A673 (cell line): ENCODE data around the gene RIPK3. TPM values are rescaled to one million over a fixed set of nuclear protein-coding genes. Genes with fewer than 3 reads are reported as not detected.

Experiments
- BruUV-seq: library from RNA; stranded (reverse); fragments of 400-500 nt; replicated peaks from 2 replicates; lab custom pipeline; 2021; lab: Mats Ljungman, UMichigan
- CTCF ChIA-PET: fragments of 300-600 bp; sonication (Branson Sonifier 250); formaldehyde crosslinking; loops from one replicate; lab custom pipeline; 2022; ENCODE audit warnings: antibody characterized with exemption; lab: Charles Lee
- POLR2A ChIA-PET: fragments of 300-600 bp; sonication (Branson Sonifier 250); formaldehyde crosslinking; loops from one replicate; lab custom pipeline; 2022; ENCODE audit warnings: antibody characterized with exemption; ENCODE audit not compliant: low non-redundant PET; lab: Charles Lee
- DNase-seq: peaks from one replicate; pipeline ENCODE4 v3.0.0-alpha.2; 2015; ENCODE audit warnings: low spot score
- H3K27ac ChIP-seq: fragments of 200-600 bp; sonication (generic); 2 replicates; pipeline ENCODE4 v1.5.1; 2016; ENCODE audit warnings: mixed run types, low read depth, mild to moderate bottlenecking, mixed read lengths, antibody characterized with exemption, low read length; ENCODE audit not compliant: poor library complexity, severe bottlenecking
- H3K27me3 ChIP-seq: fragments of 200-600 bp; sonication (generic); replicated peaks from 2 replicates; pipeline ENCODE4 v1.6.1; 2017; ENCODE audit warnings: mixed run types, low read depth, mild to moderate bottlenecking, mixed read lengths, antibody characterized with exemption, low read length; ENCODE audit not compliant: insufficient read depth, poor library complexity
- H3K36me3 ChIP-seq: fragments of 200-600 bp; sonication (generic); 2 replicates; pipeline ENCODE4 v1.6.1; 2016; ENCODE audit warnings: mixed run types, mild to moderate bottlenecking, mixed read lengths, antibody characterized with exemption, low read length; ENCODE audit not compliant: insufficient read depth, poor library complexity, severe bottlenecking
- H3K4me1 ChIP-seq: fragments of 200-600 bp; sonication (generic); 2 replicates; pipeline ENCODE4 v1.6.1; 2017; ENCODE audit warnings: mixed run types, mild to moderate bottlenecking, mixed read lengths, antibody characterized with exemption, low read length; ENCODE audit not compliant: insufficient read depth, poor library complexity, severe bottlenecking
- H3K4me3 ChIP-seq: fragments of 200-600 bp; sonication (generic); 2 replicates; pipeline ENCODE4 v1.5.1; 2016; ENCODE audit warnings: low read depth, mixed run types, mild to moderate bottlenecking, mixed read lengths, low read length; ENCODE audit not compliant: poor library complexity, severe bottlenecking
- H3K9me3 ChIP-seq: fragments of 200-600 bp; sonication (generic); 2 replicates; pipeline ENCODE4 v1.6.1; 2016; ENCODE audit warnings: mixed run types, low read depth, mild to moderate bottlenecking, mixed read lengths, antibody characterized with exemption, low read length; ENCODE audit not compliant: poor library complexity, severe bottlenecking
- EZH2 ChIP-seq: fragments of 200-600 bp; sonication (generic); IDR thresholded peaks from 2 replicates; pipeline ENCODE4 v1.6.1; 2017; ENCODE audit warnings: borderline replicate concordance, low read depth, mild to moderate bottlenecking, mixed read lengths, antibody characterized with exemption, low read length; ENCODE audit not compliant: poor library complexity, severe bottlenecking
- intact Hi-C: fragments of 100-400 bp; cut with micrococcal nuclease; formaldehyde crosslinking; loops from one replicate; pipeline ENCODE4 v1.10.0; 2022; ENCODE audit not compliant: unreplicated experiment
- total RNA-seq: library from RNA; stranded (reverse); gene quantifications from 2 replicates; pipeline ENCODE4 v1.2.3, GENCODE V29; 2021
- TF ChIP-seq, protein P1 (sequence below): fragments of 300-800, 200-600 bp; sonication (generic); conservative IDR thresholded peaks from 2 replicates; pipeline ENCODE4 v1.5.1; 2017; ENCODE audit warnings: low read depth, mild to moderate bottlenecking, antibody characterized with exemption, low read length, moderate library complexity, mixed read lengths

Gene RIPK3
- total RNA-seq, 1 experiment from 2014 or later, result not detected

DNA sequence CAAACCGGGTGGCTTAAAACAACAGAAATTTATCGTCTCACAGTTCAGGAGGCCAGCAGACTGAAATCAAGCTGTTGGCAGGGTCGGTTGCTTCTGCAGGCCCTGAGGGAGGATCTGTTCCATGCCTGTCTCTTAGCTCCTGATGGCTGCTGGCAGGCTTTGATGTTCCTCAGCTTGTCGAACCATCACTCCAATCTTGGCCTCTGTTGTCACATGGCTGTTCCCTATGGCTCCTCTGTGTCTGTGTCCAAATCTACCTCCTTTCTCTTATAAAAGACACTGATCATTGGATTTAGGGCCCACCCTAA is 42.2 kb upstream of the RIPK3 start:
- POLR2A ChIA-PET, result no interaction called here

GRCh38 chr14:24381363-24382063 is 41.7 kb upstream of the RIPK3 start:
- Histone ChIP-seq H3K27me3 (no peaks in the 10 kb centered on the region), H3K9me3 (no peaks in the 10 kb centered on the region), H3K4me1 (no peaks in the 10 kb centered on the region), H3K27ac (no peak overlapping the region), H3K36me3 (no peaks in the 10 kb centered on the region), H3K4me3 (no peak overlapping the region)
- TF ChIP-seq EZH2, result no peak
- TF ChIP-seq, protein P1, sequence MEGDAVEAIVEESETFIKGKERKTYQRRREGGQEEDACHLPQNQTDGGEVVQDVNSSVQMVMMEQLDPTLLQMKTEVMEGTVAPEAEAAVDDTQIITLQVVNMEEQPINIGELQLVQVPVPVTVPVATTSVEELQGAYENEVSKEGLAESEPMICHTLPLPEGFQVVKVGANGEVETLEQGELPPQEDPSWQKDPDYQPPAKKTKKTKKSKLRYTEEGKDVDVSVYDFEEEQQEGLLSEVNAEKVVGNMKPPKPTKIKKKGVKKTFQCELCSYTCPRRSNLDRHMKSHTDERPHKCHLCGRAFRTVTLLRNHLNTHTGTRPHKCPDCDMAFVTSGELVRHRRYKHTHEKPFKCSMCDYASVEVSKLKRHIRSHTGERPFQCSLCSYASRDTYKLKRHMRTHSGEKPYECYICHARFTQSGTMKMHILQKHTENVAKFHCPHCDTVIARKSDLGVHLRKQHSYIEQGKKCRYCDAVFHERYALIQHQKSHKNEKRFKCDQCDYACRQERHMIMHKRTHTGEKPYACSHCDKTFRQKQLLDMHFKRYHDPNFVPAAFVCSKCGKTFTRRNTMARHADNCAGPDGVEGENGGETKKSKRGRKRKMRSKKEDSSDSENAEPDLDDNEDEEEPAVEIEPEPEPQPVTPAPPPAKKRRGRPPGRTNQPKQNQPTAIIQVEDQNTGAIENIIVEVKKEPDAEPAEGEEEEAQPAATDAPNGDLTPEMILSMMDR, result no peak
- ChIA-PET CTCF (no interaction called here), POLR2A (no interaction called here)
- DNase-seq, result no peak
- intact Hi-C loops, result no loop called here
- BruUV-seq, result no TSS peak

More for the DNA sequence above, 42.2 kb upstream of the RIPK3 start:
- intact Hi-C loops, result no loop called here
- Histone ChIP-seq H3K9me3 (no peaks in the 10 kb centered on the region), H3K27ac (no peak overlapping the region), H3K4me3 (no peak overlapping the region), H3K27me3 (no peaks in the 10 kb centered on the region), H3K36me3 (no peaks in the 10 kb centered on the region), H3K4me1 (no peaks in the 10 kb centered on the region)
- CTCF ChIA-PET, result no interaction called here
- no peak for DNase-seq
- TF ChIP-seq EZH2, result no peak
- TF ChIP-seq, protein P1, result no peak
- BruUV-seq, result no TSS peak

GRCh38 chr14:24379907-24380730 is 40.3 kb upstream of the RIPK3 start:
- Histone ChIP-seq H3K4me1 (no peaks in the 10 kb centered on the region), H3K27me3 (no peaks in the 10 kb centered on the region), H3K9me3 (no peaks in the 10 kb centered on the region), H3K36me3 (no peaks in the 10 kb centered on the region), H3K27ac (no peak overlapping the region), H3K4me3 (no peak overlapping the region)
- no TSS peak for BruUV-seq
- POLR2A ChIA-PET, result no interaction called here
- CTCF ChIA-PET, result no interaction called here
- intact Hi-C loops, result no loop called here
- no peak for DNase-seq
- TF ChIP-seq, protein P1, result no peak
- no peak for TF ChIP-seq EZH2
